ENCODE data around the gene C17orf58.

DNA sequence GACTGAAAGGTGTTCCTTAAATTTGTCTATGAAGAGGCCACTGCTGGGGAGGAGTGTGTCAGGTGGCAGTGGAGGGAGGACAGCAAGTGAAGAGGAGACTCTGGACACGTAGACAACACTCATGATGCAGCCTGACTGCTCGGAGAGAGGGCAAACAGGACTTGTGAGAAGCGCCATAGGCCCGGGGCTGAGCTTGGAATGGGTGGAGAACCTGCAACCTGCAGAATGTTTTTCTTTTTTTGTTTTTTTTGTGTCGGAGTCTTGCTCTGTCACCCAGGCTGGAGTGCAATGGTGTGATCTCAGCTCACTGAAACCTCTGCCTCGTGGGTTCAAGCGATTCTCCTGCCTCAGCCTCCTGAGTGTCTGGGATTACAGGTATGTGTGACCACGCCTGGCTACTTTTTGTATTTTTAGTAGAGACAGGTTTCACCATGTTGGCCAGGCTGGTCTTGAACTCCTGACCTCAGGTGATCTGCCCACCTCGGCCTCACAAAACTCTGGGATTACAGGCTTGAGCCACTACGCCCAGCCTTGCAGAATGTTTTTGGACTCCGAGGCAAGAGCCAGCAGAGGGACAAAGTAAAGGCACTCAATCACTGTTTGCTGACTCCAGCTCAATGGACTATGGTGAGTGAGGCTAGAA, 18.9 kb upstream of the C17orf58 start:
- TF ChIP-seq, protein P1, sequence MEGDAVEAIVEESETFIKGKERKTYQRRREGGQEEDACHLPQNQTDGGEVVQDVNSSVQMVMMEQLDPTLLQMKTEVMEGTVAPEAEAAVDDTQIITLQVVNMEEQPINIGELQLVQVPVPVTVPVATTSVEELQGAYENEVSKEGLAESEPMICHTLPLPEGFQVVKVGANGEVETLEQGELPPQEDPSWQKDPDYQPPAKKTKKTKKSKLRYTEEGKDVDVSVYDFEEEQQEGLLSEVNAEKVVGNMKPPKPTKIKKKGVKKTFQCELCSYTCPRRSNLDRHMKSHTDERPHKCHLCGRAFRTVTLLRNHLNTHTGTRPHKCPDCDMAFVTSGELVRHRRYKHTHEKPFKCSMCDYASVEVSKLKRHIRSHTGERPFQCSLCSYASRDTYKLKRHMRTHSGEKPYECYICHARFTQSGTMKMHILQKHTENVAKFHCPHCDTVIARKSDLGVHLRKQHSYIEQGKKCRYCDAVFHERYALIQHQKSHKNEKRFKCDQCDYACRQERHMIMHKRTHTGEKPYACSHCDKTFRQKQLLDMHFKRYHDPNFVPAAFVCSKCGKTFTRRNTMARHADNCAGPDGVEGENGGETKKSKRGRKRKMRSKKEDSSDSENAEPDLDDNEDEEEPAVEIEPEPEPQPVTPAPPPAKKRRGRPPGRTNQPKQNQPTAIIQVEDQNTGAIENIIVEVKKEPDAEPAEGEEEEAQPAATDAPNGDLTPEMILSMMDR (IDR thresholded peaks at IDR 0.05) = no peak
- TF ChIP-seq POLR2A (IDR thresholded peaks at IDR 0.05) = no peak

Data from uterus (tissue), 2 donors.